CD1c-positive myeloid dendritic cell (primary cell): Measurements from ENCODE around the gene RAB8B.
"Not testable (repeated sequence)": the region's sequence is repeated elsewhere in the genome, so short reads cannot be mapped to it uniquely, and the experiment has no call there.

Experiments used
- DNase-seq: peaks from one replicate; pipeline ENCODE4 v3.0.0-alpha.2; 2016; ENCODE audit errors: extremely low spot score

RAB8B gene

DNA sequence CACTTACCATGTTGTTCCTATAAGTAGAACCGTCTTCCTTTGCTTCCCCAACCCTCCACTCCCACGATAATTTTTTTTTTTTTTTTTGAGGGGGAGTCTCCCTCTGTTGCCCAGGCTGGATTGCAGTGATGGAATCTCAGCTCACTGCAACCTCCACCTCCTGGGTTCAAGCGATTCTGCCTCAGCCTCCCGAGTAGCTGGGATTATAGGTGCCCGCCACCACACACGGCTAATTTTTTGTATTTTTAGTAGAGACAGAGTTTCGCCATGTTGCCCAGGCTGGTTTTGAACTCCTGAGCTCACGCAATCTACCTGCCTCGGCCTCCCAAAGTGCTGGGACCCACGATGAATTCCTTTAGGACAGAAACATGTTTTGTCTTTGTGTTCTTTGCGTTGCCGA lies 19.4 kb downstream of the RAB8B start:
- DNase-seq, result not testable (repeated sequence)

DNA sequence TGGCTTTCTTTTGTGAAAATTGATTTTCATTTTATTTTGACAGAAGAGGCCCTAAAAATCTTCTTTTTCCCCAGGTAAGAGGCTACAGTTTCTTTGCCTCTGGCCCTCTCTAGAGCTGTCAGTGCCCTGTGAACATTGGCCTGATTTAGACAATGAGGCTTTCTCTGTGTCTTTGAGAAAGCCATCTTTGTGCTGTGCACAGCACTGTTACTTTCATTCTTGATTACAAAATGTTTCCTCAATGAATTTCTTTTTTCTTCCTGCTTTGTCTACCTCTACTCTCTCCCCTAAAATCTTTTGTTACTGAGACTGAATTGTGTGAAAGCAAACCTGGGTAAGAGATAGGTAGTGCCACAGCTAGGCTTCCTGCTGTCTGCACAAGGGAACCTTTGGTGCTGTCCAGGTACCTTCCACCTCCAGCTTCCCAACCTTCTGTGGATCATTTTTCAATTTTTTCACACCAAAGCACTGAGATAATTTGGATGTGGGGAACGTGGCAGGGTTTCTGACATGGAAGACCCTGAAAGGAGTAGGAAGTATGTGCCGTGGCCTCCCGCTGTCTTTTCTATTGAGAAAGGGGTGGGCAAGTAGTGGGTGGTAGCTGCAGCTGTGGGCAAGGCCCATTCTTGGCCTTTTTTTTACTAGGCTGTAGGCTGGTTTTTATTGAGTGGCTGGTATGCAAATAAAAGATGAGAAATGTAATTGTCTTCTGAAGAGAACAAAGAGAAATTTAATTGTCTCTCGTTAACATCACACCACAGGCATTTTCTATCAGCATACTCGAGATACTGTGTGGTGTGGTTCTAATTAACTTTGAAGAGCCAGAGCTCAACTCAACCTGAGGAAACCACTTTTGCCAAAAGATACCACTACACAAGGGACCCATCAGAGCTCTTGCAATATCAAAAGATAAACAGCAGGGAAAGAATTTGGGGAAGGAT lies 21.0 kb downstream of the RAB8B start:
- no peak for DNase-seq

DNA sequence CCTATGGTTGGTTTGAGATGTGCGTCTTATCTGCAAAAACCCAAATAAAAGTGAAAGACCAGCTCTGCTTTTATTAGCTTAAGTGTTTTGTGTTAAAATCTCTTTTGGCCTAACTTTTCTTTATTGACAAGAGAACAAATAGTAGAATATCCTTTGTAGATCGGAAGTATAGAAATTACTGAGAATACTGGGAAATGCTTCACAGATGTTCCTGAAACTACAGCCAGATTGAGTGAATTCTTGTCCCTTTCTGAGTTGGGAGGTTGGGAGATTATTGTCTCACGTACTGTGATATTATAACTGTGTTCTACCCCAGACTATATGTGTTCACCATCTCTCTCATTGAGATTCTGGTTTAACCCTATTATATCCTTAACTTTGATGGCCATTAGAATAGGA lies 21.7 kb downstream of the RAB8B start:
- DNase-seq, result no peak

DNA sequence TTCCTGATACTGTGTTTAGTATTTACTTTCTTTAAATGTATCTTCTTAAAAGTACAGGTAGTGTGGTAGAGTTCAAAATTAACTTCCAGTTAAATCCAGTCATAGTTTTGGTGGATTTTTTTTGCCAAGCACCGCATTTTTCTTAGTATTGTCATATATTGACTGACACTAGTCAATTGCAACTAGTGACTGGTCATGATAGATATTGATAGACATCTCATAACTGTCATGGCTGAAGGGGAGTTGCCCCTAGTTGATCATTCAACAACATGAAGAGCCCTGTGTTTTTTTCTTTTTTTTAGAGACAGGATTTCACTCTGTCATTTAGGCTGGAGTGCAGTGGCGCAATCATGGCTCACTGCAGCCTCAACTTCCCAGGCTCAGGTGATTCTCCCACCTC lies 22.1 kb downstream of the RAB8B start:
- DNase-seq, result no peak

DNA sequence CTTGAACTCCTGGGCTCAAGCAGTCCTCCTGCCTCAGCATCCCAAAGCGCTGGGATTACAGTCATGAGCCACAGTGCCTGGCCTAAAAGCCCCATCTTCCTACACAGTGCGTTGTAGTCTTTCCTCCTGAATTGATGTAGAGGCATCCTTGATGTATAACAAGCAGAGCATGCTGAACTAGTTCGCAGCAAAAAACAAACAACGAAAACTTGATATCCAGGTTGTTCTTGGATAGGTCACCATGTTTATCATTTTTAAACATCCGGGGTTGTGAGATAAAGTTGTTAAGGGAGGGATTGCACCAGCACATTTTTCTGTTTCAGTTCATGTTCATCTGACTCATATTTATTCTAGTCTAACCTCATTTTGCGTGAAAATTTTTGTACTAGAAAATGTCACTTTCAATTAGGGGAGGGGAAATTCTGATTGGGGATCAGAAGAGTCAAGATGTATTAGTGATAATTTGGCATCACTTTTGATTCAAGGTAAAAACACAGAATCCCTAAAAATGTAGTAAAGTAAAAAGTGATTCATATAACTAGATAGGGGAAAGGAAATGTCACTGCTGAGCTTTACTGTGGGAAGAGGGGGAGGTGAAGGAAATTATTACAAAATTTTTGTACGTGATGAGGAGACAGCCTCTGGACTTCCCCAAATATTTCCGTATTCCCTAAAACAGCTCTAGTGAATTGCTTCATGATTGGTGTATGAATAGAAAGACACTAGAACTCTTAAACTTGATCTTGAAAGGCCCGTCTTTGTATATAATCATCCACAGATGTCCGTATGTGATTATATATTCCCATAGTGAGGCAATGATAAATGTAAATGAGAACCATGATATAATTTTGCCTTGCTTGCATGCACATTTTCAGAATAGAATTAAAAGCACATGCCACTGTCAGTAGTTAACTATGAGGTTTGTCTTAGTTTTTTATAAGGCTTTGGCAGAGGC lies 22.9 kb downstream of the RAB8B start:
- DNase-seq, result peak; percentile 85

DNA sequence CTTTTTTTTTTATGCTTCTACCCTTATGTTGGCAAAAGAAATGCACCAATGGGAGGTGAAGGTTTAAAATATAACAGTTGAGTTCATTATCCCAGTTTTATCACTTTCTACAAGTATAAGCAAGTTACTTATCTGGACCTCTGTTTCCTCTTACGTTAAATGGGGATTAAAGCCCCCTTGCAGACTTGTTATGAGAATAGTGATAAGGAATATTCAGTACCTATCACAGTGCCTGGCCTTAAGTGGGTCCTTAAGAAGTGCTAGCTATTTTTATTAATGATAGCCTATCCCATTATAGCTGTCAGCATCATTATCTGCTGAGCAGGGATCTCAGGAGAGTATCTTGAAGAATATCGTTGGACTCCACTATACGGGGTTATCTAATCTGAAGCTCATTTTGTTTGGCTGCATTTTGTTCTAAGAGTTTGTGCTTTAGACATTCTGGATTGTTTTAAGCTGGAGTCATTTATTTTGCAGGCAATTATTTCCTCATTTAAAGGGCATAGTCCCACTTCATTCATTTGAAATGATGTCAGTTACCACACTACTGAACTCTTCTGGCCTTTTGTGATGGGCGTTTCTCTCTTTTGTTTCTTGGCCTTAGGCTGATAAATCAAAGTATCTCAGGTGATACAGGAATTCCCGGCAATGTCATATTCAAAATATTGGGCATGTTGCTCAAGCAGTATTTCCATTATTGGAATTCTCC lies 28.8 kb downstream of the RAB8B start:
- peak; percentile 32 for DNase-seq

DNA sequence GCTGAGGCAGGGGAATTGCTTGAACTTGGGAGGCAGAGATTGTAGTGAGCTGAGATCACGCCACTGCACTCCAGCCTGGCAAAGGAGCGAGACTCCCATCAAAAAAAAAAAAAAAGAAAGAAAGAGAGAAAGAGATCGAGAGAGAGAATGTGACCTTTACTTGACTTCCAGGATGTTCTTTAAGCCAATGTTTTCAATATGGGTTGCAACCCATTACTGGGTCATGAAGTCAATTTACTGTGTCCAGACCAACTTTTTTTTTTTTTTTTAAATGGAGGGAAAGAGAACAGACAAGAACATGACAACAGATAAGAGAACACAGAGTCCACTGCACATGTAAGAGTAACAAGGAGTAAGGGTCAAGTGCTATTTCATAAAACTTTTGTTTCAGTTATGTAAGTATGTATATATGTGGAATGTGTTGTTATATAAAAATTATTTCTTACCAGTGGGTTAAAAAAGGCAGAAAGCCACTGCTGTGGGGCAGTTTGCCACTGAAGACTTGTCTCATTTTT lies 29.8 kb downstream of the RAB8B start:
- no peak for DNase-seq

DNA sequence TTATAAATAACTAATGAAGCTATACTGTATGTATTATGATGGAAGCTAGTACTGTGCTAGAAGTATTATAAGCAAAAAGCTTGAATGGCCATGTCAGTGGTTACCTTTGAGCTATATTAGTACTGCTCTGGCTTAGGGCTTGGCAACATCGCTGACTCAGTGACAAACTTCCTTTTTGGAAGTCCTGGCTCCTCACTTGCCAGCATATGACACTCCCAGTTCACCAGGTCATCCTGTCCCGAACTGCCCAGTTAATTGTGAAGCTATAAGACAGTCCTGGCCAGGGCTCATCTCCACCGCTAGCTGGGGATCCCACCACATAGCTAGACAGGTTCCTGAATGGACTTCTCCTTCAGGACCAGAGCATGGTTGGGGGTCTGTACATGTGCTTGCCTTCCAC lies 31.9 kb downstream of the RAB8B start:
- no peak for DNase-seq

DNA sequence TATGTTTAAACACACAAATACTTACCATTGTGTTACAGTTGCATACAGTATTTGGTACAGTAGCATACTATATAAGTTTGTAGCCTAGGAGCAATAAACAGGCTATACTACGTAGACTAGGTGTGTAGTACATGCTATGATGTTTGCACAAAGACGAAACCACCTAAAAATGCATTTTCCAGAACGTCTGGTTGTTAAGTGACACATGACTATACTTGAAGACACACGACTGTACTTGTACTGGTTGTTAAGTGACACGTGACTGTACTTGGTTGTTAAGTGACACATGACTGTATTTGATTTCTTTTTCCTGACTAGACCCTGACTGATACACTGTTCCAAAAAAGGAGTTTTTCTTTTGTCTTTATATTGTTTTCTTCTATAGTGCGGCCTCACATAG lies 34.1 kb downstream of the RAB8B start:
- no peak for DNase-seq

DNA sequence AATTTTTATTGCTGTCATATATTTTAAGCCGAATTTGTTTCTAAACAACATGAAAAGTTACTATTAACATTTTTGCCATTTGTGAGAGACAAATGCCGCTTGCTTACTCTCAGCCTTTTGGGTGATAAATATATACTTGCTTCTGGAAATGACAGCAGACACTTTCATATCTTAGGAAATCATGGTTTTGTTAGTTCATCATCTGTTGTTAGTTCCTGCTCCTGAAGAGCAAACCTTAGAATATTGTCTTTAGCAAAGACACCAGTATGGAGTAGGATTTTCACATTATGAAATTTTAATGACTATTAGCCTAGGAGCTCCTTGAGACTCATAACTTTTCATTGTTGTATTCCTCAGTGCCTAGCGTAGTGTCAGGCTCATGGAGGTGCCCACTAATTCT lies 36.0 kb downstream of the RAB8B start:
- DNase-seq, result no peak

DNA sequence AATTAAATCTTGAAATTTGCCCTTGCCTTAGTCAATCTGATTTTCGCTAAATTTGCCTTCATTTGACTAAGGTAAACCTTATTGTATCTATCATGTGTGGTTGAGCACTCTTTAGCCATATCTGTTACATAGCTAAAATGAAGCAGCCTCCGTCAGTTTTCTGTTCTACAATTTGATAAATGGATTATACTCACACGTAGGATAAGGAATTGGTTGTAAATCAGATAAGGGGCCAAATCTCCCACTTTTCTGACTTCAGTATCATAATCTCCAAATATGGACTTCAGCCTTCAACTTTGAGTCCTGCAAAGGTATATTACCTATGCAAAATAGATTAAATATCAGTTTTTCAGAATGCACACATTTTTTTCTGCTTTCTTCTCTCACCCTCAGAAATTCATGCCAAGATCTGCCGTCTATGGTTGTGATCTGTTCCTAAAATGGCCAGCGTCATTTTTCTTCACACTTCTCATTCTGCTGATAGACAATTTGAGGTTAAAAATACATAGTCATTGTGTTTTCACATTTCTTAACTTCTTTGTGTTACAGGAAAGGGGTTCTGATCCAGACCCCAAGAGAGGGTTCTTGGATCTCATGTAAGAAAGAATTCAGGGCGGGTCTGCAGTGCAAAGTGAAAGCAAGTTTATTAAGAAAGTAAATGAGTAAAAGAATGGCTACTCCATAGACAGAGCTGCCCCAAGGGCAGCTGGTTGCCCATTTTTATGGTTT lies 36.9 kb downstream of the RAB8B start:
- peak; percentile 28 for DNase-seq

DNA sequence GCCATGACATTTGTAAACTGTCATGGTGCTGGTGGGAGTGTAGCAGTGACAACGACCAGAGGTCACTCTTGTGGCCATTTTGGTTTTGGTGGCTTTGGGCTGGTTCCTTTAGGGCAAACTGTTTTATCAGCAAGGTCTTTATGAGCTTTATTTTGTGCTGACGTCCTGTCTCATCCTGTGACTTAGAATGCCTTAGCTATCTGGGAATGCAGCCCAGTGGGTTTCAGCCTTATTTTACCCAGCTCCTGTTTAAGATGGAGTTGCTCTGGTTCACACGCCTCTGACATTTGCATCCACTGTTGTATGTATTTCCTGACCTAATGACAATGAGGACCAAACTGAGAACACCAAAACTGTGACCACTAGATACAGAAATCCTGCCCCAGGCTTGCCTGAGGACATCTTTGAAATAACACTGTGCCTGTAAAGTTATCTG lies 37.6 kb downstream of the RAB8B start:
- no peak for DNase-seq

DNA sequence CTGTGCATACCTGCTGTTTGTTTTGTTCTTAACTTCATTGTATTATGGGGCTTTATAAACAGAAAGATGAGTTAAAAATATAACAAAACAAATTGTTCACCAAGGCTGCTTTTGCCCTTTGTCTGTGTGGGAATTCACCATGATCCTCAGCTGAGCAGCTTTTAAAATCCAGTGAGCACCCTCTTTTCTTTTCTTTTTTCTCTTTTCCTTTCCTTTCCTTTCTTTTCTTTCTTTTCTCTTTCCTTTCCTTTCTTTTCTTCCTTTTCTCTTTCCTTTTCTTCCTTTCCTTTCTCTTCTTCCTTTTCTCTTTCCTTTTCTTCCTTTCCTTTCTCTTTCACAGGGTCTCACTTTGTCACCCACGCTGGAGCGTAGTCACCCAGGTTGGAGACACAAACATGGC lies 38.3 kb downstream of the RAB8B start:
- DNase-seq, result no peak

DNA sequence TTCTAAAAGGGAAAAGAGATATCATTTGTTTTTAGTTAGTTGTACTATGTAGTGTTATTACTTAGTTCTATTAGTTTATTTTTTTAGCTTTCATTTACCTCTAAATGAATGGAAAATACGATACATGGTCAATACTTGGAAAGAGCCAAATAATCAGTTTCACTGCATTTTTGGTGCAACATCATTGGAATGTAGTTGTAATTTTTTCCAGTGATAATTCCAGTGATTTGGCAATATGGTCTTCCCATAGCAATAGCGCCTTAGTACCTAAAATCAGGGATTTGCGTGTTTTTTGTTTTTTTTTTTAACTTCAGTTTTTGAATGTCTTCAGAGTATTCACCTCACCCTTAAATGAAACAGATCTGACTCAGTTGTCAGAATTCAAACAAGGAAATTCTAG lies 41.8 kb downstream of the RAB8B start:
- DNase-seq, result no peak

DNA sequence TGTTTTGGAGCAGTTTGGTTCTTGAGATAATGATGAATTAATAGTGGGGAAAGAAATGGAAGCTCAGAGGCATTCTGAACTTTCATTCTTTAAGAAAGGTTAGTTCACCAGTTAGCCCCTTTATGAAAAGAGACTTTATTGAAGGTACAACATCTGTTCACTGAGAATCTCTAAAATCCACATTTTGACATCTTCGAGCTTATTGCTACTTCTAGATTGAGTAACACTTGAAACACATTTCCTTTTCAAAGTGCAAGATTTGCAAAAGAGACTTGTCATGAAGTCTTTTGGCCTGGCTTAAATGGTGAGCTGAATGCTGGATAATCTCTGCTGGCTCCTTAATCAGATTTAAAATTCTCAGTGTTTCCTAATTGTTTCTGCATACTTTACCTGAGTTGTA lies 42.3 kb downstream of the RAB8B start:
- peak; percentile 38 for DNase-seq

DNA sequence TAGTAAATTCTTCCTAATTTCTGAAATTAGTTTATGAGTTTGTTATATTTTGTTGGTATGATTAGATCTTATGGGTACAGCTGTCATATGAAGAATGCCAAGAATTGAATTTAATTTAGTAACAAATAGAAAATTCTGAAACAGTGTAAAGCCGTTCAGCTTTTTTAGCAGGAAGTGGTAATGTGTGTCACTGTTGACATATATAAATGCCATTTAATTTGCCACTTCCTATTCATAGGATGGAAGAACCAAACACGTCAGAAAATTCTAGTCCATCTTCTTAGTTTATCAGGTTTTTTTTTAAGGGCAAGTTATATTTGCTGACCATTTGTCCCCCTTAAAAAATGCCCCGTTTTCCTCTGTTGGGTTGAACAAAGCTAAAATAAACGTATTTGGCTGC lies 43.0 kb downstream of the RAB8B start:
- peak; percentile 54 for DNase-seq

DNA sequence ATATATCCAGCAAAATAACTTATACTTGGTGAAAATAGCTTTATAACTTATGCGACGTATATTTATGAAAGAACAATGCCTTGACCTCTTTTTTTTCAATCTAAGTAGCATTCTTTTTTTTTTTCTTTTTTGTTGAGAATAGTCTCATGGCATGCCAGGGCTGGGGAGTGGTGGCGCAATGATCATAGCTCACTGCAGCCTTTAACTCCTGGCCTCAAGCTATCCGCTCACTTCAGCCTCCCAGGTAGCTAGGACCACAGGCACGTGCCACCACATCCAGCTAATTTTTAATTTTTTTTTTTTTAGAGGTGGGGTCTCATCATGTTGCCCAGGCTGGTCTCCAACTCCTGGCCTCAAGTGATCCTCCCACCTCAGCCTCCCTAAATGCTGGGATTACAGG lies 43.5 kb downstream of the RAB8B start:
- DNase-seq, result no peak

DNA sequence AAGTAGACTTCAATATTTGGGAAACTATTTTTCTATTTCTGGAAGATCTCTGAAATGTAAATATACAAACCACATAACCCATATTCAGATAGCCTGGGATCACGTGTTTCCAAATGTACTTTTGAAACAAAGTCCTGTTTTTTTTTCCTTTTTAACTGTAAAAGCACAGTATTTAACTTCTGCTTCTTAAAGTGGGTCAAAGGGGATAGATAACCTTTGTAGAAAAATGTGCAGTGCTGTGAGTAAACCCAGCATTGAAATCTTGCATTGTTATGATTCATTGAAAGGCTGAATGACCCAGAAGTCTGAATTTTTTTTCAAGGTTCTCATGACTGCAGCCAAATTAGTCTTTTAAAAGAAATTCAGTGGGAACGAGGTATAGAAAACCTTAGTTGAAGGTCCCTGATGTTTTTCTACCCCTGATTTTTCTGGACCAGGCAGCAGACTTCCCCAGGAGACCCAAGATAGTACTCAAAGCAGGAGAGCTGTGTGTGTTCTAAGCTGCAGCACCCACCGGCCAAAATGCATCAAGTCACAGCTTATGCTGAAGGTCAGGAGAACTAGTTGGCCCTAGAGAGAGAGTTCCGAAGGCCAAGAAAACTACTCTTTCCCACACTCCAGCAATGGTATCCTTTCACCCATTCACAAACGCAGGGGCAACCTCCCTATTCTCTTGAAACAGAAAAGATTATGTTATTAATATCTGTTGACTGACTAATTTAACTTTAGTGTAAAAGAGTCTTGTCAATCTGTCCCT lies 44.4 kb downstream of the RAB8B start:
- peak; percentile 77 for DNase-seq

DNA sequence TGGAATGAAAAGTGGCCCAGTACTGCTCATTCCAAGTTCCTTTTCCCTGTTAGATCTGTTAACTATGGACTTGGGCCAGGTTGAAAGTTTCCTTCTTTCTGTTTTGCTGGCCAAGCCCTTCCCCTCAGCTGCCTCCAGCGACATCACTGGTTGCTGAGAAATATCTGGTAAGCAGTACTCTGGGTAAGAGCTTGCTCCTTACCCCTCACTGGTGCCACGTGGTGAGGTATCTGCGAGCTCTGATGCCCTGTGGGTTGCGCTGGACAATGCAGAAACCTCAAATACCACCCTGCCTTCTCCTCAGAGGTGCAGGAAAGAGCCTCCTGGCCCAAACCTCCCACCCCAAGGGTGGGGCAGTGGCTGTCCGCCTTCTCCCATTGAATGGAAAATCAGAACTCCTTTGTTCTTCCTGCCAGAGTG lies 45.1 kb downstream of the RAB8B start:
- peak; percentile 45 for DNase-seq

DNA sequence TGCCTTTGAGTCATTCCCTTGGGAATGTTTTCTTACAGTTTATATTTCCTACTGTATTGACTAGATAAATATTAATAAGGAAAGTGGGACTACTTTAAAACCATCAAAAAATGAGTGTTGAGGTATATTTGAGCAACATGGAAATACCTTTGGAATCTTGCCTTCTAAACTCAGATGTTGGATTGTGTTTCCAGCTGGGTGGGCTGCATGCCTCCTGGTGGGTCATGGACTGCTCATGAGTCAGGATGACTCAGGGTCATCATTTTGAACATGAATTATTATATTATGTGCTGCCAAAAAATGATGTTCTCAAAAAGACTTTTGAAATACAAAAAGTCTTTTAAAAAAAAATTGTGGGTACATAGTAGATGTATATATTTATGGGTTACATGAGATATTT lies 46.9 kb downstream of the RAB8B start:
- DNase-seq, result no peak
